Activated T-cell treated with anti-CD3 and anti-CD28 coated beads for 48 hours (primary cell): ENCODE measurements around the gene CEP131.

Source experiments
- DNase-seq: peaks from one replicate; pipeline ENCODE4 v3.0.0-alpha.2; 2020; ENCODE audit warnings: low read depth

Gene CEP131

GRCh38 chr17:81187120-81187519 is 35.6 kb downstream of the CEP131 start:
- DNase-seq: no peak

- no peak for DNase-seq
Measured at GRCh38 chr17:81186203-81186602, 36.6 kb downstream of the CEP131 start.

GRCh38 chr17:81184555-81184954 is 38.2 kb downstream of the CEP131 start:
- no peak for DNase-seq

- no peak for DNase-seq
Measured at GRCh38 chr17:81183807-81184206, 39.0 kb downstream of the CEP131 start.

- DNase-seq: no peak
Measured at GRCh38 chr17:81183316-81183715, 39.4 kb downstream of the CEP131 start.

GRCh38 chr17:81182596-81182995 is 40.2 kb downstream of the CEP131 start:
- DNase-seq: no peak

- no peak for DNase-seq
Measured at GRCh38 chr17:81181811-81182185, 41.0 kb downstream of the CEP131 start.

GRCh38 chr17:81180836-81181810 is 41.6 kb downstream of the CEP131 start:
- no peak for DNase-seq

- no peak for DNase-seq
Measured at GRCh38 chr17:81179861-81180260, 42.9 kb downstream of the CEP131 start.

GRCh38 chr17:81179220-81179619 is 43.5 kb downstream of the CEP131 start:
- no peak for DNase-seq

- DNase-seq: no peak
Measured at GRCh38 chr17:81178136-81179091, 44.4 kb downstream of the CEP131 start.

GRCh38 chr17:81176666-81177065 is 46.1 kb downstream of the CEP131 start:
- DNase-seq: no peak

GRCh38 chr17:81173762-81174155 is 49.0 kb downstream of the CEP131 start:
- no peak for DNase-seq

GRCh38 chr17:81173052-81173761 is 49.6 kb downstream of the CEP131 start:
- DNase-seq: no peak

- no peak for DNase-seq
Measured at GRCh38 chr17:81171941-81172340, 50.8 kb downstream of the CEP131 start.

GRCh38 chr17:81170727-81171494 is 51.9 kb downstream of the CEP131 start:
- DNase-seq: no peak

GRCh38 chr17:81169870-81170309 is 52.9 kb downstream of the CEP131 start:
- DNase-seq: no peak

- no peak for DNase-seq
Measured at GRCh38 chr17:81167638-81168037, 55.1 kb downstream of the CEP131 start.

GRCh38 chr17:81167194-81167524 is 55.6 kb downstream of the CEP131 start:
- DNase-seq: no peak

- no peak for DNase-seq
Measured at GRCh38 chr17:81166033-81166492, 56.7 kb downstream of the CEP131 start, which contains the start of gene AATK. Gene AATK, minus strand, starts transcription at chr17:81166221. Its CDS starts 229 bp downstream, at chr17:81165992.
